ENCODE data around the gene SYNPR.
A peak's percentile ranks its signal among the peaks of the same experiment; 100 is the strongest.

The SYNPR gene

GRCh38 chr3:63344661-63345060, 66.6 kb downstream of the SYNPR start:
- TF ChIP-seq, protein P1, sequence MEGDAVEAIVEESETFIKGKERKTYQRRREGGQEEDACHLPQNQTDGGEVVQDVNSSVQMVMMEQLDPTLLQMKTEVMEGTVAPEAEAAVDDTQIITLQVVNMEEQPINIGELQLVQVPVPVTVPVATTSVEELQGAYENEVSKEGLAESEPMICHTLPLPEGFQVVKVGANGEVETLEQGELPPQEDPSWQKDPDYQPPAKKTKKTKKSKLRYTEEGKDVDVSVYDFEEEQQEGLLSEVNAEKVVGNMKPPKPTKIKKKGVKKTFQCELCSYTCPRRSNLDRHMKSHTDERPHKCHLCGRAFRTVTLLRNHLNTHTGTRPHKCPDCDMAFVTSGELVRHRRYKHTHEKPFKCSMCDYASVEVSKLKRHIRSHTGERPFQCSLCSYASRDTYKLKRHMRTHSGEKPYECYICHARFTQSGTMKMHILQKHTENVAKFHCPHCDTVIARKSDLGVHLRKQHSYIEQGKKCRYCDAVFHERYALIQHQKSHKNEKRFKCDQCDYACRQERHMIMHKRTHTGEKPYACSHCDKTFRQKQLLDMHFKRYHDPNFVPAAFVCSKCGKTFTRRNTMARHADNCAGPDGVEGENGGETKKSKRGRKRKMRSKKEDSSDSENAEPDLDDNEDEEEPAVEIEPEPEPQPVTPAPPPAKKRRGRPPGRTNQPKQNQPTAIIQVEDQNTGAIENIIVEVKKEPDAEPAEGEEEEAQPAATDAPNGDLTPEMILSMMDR (IDR thresholded peaks at IDR 0.05; ENCODE audit: control insufficient read depth, insufficient read depth, low read depth, low read length, missing control alignments): no peak
- no peak for DNase-seq (ENCODE audit: low read depth)
- H3K4me3 ChIP-seq (ENCODE audit: control insufficient read depth, low read depth, low read length): no peak overlapping the region

DNA sequence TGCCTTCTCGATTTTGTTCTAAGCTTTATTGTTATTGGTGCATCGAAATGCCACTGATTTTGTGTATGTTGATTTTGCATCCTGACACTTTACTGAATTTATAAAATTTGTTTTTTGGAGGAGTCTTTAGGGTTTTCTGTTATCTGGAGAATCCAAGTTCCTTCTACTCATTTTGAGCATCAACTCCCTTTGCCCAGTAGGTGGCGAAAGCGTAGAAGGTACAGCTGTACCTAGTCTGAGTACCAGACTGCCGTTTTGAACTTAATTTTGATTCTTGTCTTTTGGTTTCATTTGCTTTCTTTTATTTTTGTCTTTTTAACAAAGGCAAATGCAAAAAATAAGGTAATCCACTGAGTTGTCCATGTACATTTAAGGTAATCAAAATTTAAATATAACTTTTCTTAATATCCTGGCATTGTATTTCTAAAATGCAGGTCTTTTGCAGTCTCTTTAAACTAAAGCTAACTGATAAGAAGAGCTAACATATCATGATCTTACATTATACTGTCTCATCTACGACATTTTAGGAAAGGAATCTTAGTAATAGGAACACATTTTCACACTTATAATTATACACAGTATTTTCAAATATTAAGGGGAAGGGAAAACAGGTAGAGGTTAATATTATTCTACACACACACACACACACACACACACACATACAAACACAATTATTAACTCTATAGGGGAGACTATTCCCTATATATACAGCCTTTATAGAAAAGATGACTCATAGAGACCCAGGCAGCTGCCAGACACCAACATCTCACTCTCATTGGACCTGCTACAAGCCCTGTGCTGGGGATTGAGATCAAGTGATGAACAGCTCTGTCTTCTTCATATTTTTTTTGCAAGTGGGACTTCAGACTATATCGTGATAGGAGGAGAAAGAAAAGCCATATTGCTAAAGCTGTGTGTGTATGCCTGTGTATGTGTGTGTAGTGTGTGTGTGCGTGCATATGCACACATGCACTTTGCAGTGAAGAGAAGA, 71.8 kb downstream of the SYNPR start:
- DNase-seq (ENCODE audit: low read depth): no peak
- H3K4me3 ChIP-seq (ENCODE audit: control insufficient read depth, low read depth, low read length): no peak overlapping the region
- TF ChIP-seq, protein P1 (IDR thresholded peaks at IDR 0.05; ENCODE audit: control insufficient read depth, insufficient read depth, low read depth, low read length, missing control alignments): peak; percentile 84

DNA sequence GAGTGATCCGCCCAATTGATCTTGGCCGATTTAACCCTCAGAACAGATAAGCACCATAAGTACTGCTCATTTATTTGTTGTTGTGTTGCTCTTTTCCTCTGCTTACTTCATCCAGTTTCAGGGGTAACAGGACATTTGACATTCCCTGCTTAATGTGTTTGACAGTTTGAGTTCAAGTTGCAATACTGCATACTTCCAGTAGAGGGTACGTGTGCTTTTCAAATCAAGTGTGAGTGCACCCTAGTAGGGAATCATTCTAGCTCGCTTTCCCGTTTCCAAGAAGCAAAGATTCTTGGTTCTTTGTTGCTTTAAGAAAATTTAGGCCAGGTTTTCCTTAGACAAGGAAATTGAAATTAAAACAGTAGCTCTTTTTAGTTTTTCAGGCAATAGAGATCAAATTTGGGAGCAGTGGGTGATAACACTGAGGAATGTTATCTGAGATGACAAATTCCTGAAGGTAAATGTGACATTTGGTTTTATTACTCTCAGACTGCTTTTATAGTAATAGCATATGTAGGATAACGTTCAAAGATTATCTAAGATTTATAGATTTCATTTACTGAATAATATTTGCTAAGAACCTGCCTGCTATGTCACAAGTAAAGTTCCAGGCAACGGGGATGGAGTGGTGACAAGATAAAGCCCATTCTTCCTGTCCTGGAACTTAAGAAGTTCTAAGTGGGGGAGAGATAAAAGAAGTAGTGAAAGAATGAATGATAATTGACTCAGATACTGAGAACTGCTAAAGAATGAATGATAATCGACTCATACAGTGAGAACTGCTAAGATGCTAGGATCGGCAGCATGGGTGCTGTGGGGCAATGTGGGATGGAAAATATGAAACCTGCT, 73.3 kb downstream of the SYNPR start:
- peak; percentile 45 for DNase-seq (ENCODE audit: low read depth)
- no peak overlapping the region for H3K4me3 ChIP-seq (ENCODE audit: control insufficient read depth, low read depth, low read length)
- TF ChIP-seq, protein P1 (IDR thresholded peaks at IDR 0.05; ENCODE audit: control insufficient read depth, insufficient read depth, low read depth, low read length, missing control alignments): peak; percentile 85

DNA sequence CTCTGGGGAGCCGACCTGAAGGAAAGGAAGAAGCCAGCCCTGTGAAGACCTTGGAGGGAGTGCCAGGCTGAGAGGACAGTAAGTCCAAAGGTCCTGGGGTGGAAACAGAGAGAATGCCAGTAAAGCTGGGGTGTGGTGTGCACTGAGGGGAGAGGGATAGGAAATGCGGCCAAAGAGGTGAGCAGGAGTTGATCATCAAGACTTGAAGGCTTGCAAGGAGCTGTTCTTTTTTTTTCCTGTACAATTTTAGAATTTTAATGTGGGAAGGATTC, 73.8 kb downstream of the SYNPR start:
- DNase-seq (ENCODE audit: low read depth): no peak

DNA sequence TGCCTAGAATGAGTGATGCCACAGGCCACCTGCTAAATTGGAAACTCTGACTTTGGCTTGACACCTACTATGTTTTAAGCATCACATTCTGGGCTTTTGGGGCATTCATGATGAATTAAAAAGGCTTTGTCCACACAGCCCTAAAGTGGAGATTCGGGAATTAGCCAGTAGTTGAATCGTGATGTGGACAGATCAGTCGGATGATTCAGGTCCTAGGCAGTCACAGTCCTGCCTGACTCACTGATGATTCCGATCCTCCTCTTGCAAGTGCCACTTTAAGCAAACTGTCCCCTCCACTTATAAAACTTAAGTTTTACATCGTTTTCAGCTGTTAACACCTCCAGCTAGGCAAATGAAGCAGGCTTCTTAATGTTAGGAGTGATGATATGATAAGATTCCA, 75.3 kb downstream of the SYNPR start:
- TF ChIP-seq, protein P1 (IDR thresholded peaks at IDR 0.05; ENCODE audit: control insufficient read depth, insufficient read depth, low read depth, low read length, missing control alignments): no peak
- H3K4me3 ChIP-seq (ENCODE audit: control insufficient read depth, low read depth, low read length): no peak overlapping the region
- DNase-seq (ENCODE audit: low read depth): no peak

More for the DNA sequence above, 73.8 kb downstream of the SYNPR start:
- H3K4me3 ChIP-seq (ENCODE audit: control insufficient read depth, low read depth, low read length): no peak overlapping the region
- TF ChIP-seq, protein P1 (IDR thresholded peaks at IDR 0.05; ENCODE audit: control insufficient read depth, insufficient read depth, low read depth, low read length, missing control alignments): no peak

DNA sequence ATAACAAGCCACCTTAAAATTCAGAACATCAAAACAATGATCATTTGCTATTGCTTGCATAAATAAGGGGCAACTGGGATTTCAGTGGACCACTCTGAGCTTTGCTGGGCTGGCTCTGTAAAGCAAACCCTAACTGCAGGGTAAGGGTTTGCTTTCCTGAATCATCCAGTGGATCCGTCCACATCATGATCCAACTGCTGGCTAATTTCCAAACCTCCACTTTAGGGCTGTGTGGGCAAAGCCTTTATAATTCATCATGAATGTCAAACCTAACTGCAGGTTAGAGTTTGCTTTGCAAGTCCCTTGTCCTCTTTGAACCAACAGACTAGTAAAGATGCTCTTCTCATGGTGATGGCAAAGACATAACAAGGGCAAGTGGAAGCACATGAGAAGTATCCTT, 76.1 kb downstream of the SYNPR start:
- DNase-seq (ENCODE audit: low read depth): no peak
- H3K4me3 ChIP-seq (ENCODE audit: control insufficient read depth, low read depth, low read length): no peak overlapping the region
- TF ChIP-seq, protein P1 (IDR thresholded peaks at IDR 0.05; ENCODE audit: control insufficient read depth, insufficient read depth, low read depth, low read length, missing control alignments): no peak
